Loucy (cell line): ENCODE data around the gene TAF4B.
"Not testable (repeated sequence)": the region's sequence is repeated elsewhere in the genome, so short reads cannot be mapped to it uniquely, and the experiment has no call there.

Source experiments
- H2AFZ ChIP-seq: fragments of 200-600 bp; sonication (generic); 2 replicates; pipeline ENCODE4 v1.6.0; 2016; ENCODE audit warnings: antibody characterized with exemption, mild to moderate bottlenecking, low read length, moderate library complexity
- H3F3A ChIP-seq: fragments of 200-600 bp; 2 replicates; pipeline ENCODE4 v1.6.0; 2016; ENCODE audit warnings: antibody characterized with exemption, low read depth, mild to moderate bottlenecking
- H3K27me3 ChIP-seq: fragments of 200-600 bp; sonication (generic); 2 replicates; pipeline ENCODE4 v1.6.1; 2014; ENCODE audit warnings: low read length, mild to moderate bottlenecking; ENCODE audit not compliant: insufficient read depth, poor library complexity, severe bottlenecking
- H3K36me3 ChIP-seq: fragments of 200-600 bp; sonication (generic); 2 replicates; pipeline ENCODE4 v1.6.1; 2016; ENCODE audit warnings: low read length; ENCODE audit not compliant: insufficient read depth
- H3K4me1 ChIP-seq: fragments of 200-600 bp; sonication (generic); 2 replicates; pipeline ENCODE4 v1.5.1; 2014; ENCODE audit warnings: low read length, mild to moderate bottlenecking; ENCODE audit not compliant: insufficient read depth, poor library complexity, severe bottlenecking
- H3K4me2 ChIP-seq: fragments of 200-600 bp; sonication (generic); 2 replicates; pipeline ENCODE4 v1.6.0; 2014; ENCODE audit warnings: antibody characterized with exemption, low read length, low read depth, mild to moderate bottlenecking; ENCODE audit not compliant: poor library complexity, severe bottlenecking
- H3K4me3 ChIP-seq: fragments of 200-600 bp; sonication (generic); 2 replicates; pipeline ENCODE4 v1.5.1; 2014; ENCODE audit warnings: low read length, mild to moderate bottlenecking, mixed read lengths; ENCODE audit not compliant: poor library complexity, severe bottlenecking
- H3K79me2 ChIP-seq: fragments of 200-600 bp; sonication (generic); 2 replicates; pipeline ENCODE4 v1.6.1; 2014; ENCODE audit warnings: low read length; ENCODE audit not compliant: insufficient read depth
- H3K9ac ChIP-seq: fragments of 200-600 bp; sonication (generic); 2 replicates; pipeline ENCODE4 v1.6.0; 2014; ENCODE audit warnings: mild to moderate bottlenecking, low read depth, low read length, moderate library complexity; ENCODE audit not compliant: poor library complexity, severe bottlenecking
- H3K9me2 ChIP-seq: fragments of 200-600 bp; sonication (generic); replicated peaks from 2 replicates; pipeline ENCODE4 v1.6.1; 2016; ENCODE audit warnings: low read depth, low read length, mixed read lengths
- H3K9me3 ChIP-seq: fragments of 200-600 bp; sonication (generic); 2 replicates; pipeline ENCODE4 v1.6.1; 2014; ENCODE audit warnings: mild to moderate bottlenecking, antibody characterized with exemption, low read length, low read depth; ENCODE audit not compliant: insufficient read depth
- H4K20me1 ChIP-seq: fragments of 200-600 bp; sonication (generic); 2 replicates; pipeline ENCODE4 v1.6.0; 2014; ENCODE audit warnings: antibody characterized with exemption, low read length, mild to moderate bottlenecking; ENCODE audit not compliant: insufficient read depth, poor library complexity, severe bottlenecking
- CTCF ChIP-seq: fragments of 200-600 bp; sonication (generic); conservative IDR thresholded peaks from 2 replicates; pipeline ENCODE4 v1.5.1; 2014; ENCODE audit warnings: mild to moderate bottlenecking, antibody characterized with exemption, low read length
- EZH2phosphoT487 ChIP-seq: fragments of 200-600 bp; IDR thresholded peaks from 2 replicates; pipeline ENCODE4 v1.6.1; 2018; ENCODE audit warnings: antibody characterized with exemption, mild to moderate bottlenecking, moderate library complexity, borderline replicate concordance

Gene TAF4B

GRCh38 chr18:26252411-26252810 lies 26.2 kb downstream of the TAF4B start:
- no peak overlapping the region for H3K4me2 ChIP-seq

GRCh38 chr18:26254808-26255207 lies 28.6 kb downstream of the TAF4B start:
- not testable (repeated sequence) for H3K36me3 ChIP-seq, H3K9me3 ChIP-seq, H3F3A ChIP-seq, H2AFZ ChIP-seq, H3K9me2 ChIP-seq, H3K9ac ChIP-seq, H3K27me3 ChIP-seq, H4K20me1 ChIP-seq, H3K4me2 ChIP-seq, H3K4me3 ChIP-seq
- peaks cover 36% of the 10 kb centered on the region for H3K79me2 ChIP-seq
- peaks cover 23% of the 10 kb centered on the region for H3K4me1 ChIP-seq
- 0 out of 2 replicates have a peak, but pooled peaks have one; percentile 14 for TF ChIP-seq CTCF

More at GRCh38 chr18:26252411-26252810, 26.2 kb downstream of the TAF4B start:
- Histone ChIP-seq H3F3A (no peaks in the 10 kb centered on the region), H3K4me3 (no peak overlapping the region), H3K9me2 (no peaks in the 10 kb centered on the region), H2AFZ (no peak overlapping the region), H3K9me3 (no peaks in the 10 kb centered on the region), H3K79me2 (peaks cover 35% of the 10 kb centered on the region), H4K20me1 (no peaks in the 10 kb centered on the region), H3K27me3 (no peaks in the 10 kb centered on the region), H3K9ac (no peak overlapping the region), H3K4me1 (peaks cover 23% of the 10 kb centered on the region), H3K36me3 (no peaks in the 10 kb centered on the region)
- TF ChIP-seq EZH2phosphoT487 (no peak), CTCF (no peak)

GRCh38 chr18:26255695-26256622 lies 29.7 kb downstream of the TAF4B start:
- Histone ChIP-seq H3K4me1 (peaks cover 23% of the 10 kb centered on the region), H3K79me2 (peaks cover 33% of the 10 kb centered on the region), H2AFZ (no peak overlapping the region), H3K9ac (no peak overlapping the region), H3K4me3 (no peak overlapping the region), H3K9me3 (no peaks in the 10 kb centered on the region), H3K27me3 (no peaks in the 10 kb centered on the region), H3K36me3 (no peaks in the 10 kb centered on the region), H3K9me2 (no peaks in the 10 kb centered on the region), H4K20me1 (no peaks in the 10 kb centered on the region), H3F3A (no peaks in the 10 kb centered on the region), H3K4me2 (peak overlapping the region; percentile 44)
- TF ChIP-seq EZH2phosphoT487 (no peak), CTCF (no peak)
